Fibroblast of villous mesenchyme (primary cell): Measurements from ENCODE around the gene LRRC10. TPM values are rescaled to one million over a fixed set of nuclear protein-coding genes. Genes with fewer than 3 reads are reported as not detected.

Source experiments
- DNase-seq: peaks from one replicate; pipeline ENCODE4 v3.0.0-alpha.2; 2010; ENCODE audit warnings: low read depth
- H3K4me3 ChIP-seq: 2 replicates; pipeline ENCODE4 v1.5.1; 2011; ENCODE audit warnings: low read depth, mild to moderate bottlenecking, low read length
- total RNA-seq: library from RNA; depleted of rRNA; stranded (reverse); fragments of >200 nt; gene quantifications from 2 replicates; pipeline ENCODE4 v1.2.3, GENCODE V29; 2012
- TF ChIP-seq, protein P1 (sequence below): IDR thresholded peaks from 2 replicates; pipeline ENCODE4 v1.5.1; 2012; ENCODE audit warnings: low read depth, mild to moderate bottlenecking, low read length; ENCODE audit not compliant: insufficient read depth

The LRRC10 gene
- total RNA-seq, 1 donor = not detected

DNA sequence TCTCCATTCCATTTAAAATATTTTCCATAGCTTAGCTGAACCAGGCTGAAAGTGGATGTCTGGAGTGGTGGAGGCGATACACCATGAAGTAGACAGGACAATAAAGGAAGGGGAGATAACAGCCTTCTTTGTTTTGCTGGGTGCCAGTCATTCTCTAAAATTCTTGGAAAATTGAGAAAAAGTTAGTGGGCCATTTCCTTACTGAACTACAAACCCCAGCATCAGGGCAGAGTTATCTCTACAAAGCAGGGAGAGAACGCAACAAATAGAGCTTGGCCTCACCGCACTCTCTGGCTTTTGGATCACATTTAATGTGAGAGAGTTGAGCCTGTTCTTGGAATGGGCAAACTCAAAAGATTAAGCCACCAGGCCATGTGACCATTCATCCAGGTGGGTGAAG is 41.2 kb upstream of the LRRC10 start:
- DNase-seq = no peak
- TF ChIP-seq, protein P1, sequence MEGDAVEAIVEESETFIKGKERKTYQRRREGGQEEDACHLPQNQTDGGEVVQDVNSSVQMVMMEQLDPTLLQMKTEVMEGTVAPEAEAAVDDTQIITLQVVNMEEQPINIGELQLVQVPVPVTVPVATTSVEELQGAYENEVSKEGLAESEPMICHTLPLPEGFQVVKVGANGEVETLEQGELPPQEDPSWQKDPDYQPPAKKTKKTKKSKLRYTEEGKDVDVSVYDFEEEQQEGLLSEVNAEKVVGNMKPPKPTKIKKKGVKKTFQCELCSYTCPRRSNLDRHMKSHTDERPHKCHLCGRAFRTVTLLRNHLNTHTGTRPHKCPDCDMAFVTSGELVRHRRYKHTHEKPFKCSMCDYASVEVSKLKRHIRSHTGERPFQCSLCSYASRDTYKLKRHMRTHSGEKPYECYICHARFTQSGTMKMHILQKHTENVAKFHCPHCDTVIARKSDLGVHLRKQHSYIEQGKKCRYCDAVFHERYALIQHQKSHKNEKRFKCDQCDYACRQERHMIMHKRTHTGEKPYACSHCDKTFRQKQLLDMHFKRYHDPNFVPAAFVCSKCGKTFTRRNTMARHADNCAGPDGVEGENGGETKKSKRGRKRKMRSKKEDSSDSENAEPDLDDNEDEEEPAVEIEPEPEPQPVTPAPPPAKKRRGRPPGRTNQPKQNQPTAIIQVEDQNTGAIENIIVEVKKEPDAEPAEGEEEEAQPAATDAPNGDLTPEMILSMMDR = no peak
- no peak overlapping the region for H3K4me3 ChIP-seq

DNA sequence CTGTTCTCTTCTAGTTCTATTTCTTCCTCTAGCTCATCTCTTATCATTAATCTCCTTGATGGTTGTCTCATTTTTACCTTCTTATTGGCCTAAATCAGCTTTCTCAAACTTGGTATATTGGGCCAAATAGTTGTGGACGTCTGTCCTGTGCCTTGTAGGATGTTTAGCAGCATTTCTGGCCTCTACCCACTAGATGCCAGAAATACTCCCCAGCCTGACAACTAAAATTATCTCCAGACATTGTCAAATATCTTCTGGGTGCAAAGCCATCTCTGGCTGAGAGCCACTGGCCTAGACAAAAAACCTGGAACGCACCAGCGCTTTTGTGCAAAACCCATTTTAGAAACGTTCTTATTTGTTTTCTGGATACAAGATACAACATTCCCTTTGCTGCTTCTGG is 38.8 kb upstream of the LRRC10 start:
- TF ChIP-seq, protein P1 = no peak
- H3K4me3 ChIP-seq = no peak overlapping the region
- no peak for DNase-seq

DNA sequence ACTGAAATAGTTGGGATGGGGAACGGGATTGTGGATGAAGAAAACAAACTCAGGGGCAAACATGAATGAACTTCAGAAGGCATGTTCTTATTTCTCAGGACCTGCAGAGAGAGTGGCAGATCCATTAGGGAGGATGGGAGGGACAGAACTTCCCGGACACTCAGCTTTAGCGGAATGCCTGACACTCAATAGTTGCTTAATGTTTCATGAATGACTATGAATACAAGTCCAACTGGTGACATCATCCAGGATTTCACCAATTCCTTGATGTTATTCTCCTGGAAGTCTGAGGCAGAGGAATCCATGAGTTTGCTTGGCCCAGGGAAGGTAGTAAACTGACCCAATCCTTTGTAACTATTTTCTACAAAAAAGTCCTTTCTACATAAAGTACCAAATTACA is 37.8 kb upstream of the LRRC10 start:
- TF ChIP-seq, protein P1 = no peak
- DNase-seq = peak; percentile 79
- no peak overlapping the region for H3K4me3 ChIP-seq

DNA sequence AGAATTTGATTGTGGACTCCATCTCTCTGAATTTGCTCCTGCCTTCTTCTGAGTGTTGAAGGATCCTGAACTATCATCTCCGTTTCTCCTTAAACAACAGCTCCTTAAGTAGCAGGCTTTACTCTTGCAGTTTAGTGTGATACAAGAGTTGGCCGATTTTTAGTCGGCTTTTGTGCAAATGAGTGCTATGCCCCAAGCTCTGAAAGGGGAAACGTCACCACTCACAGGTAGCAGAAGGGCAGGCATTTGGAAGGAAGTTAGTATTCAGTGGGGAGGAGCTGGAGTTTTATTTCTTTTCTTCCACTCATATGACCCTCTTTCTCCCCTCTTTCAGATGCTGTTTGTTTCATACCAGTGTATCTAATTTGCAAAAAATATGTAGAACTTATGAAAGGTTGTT is 36.5 kb upstream of the LRRC10 start:
- TF ChIP-seq, protein P1 = no peak
- no peak for DNase-seq
- no peak overlapping the region for H3K4me3 ChIP-seq

DNA sequence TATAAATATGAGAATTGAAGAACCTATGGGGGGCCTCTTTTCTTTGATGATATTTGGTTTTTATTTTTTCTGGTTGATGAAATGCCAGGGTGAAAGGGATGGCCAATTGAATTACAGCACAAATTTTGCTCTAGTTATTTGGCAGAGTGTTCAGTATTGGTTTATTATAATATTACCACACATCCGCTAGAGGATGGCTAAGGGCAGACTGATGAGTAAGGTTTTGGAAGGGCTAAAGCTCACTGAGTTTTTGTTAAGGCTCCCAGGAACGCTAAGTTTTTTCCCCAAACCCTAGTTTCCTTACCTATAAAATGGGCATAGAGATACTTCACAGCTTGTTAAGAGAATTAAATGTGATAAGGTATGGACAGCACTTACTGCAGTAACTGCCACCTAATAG is 34.3 kb upstream of the LRRC10 start:
- TF ChIP-seq, protein P1 = no peak
- no peak for DNase-seq
- H3K4me3 ChIP-seq = no peak overlapping the region

DNA sequence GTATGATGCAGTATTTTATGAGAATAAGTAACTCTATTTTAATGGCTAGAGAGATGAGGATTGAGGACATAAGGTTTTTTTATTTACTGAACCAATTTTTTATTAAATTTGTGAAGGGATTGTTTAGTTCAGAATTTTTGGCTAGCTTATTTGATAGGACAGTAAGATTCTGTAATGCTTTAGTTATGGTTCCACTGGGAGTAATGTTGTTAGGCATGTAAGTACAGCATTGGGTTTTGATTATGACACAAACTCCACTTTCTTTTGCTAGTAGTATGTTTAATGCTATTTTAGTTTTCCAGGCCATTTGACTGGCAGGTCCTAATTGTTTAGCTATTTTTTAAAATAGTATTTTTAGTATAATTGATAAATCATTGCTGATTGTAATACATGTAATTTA is 33.8 kb upstream of the LRRC10 start:
- TF ChIP-seq, protein P1 = no peak
- H3K4me3 ChIP-seq = no peak overlapping the region
- no peak for DNase-seq

DNA sequence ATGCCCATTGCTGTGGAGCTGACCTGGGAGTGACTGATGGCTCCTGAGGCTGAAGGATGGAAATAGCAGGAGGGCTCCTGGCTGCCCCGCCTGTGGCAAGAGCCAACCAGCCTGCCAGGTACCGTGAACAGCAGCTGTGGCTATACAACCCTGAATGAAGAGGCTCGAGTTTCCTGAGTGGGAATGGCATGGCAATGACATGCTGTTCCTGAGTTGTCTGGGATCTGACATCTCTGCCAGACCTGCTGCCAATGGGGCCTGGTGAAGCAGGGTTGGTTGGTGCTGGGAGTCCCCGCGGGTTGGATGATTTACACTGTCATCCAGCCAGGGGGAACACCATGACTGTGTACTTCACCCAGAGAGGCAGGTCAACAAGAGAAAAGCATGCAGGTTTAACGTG is 31.8 kb upstream of the LRRC10 start:
- H3K4me3 ChIP-seq = no peak overlapping the region
- no peak for DNase-seq
- TF ChIP-seq, protein P1 = no peak
